ENCODE results near the gene GUCA2B. TPM values are rescaled to one million over a fixed set of nuclear protein-coding genes. Genes with fewer than 3 reads are reported as not detected.

The GUCA2B gene
- total RNA-seq, 2 experiments from 2014 or later = not detected

GRCh38 chr1:42163114-42163513, 9.9 kb downstream of the GUCA2B start:
- intact Hi-C loops (cut with micrococcal nuclease) = no loop called here
- CTCF ChIA-PET = interaction anchor here (1.9 kb wide), 1 partner anchor 10 kb away, joined by 7 read pairs; no protein-coding TSS in a partner anchor
- no peaks in the 10 kb centered on the region for H3K36me3 Mint-ChIP-seq (ENCODE audit: low read depth)
- no peak overlapping the region for H3K27ac Mint-ChIP-seq
- H3K27me3 Mint-ChIP-seq (ENCODE audit: low read depth) = no peaks in the 10 kb centered on the region
- no peak overlapping the region for H3K4me3 Mint-ChIP-seq
- DNase-seq = no peak
- H3K9me3 Mint-ChIP-seq = peaks cover 12% of the 10 kb centered on the region
- H3K4me1 Mint-ChIP-seq (ENCODE audit: low read depth) = no peaks in the 10 kb centered on the region

GRCh38 chr1:42163536-42164503, 10.6 kb downstream of the GUCA2B start:
- no peaks in the 10 kb centered on the region for H3K4me1 Mint-ChIP-seq (ENCODE audit: low read depth)
- no peak overlapping the region for H3K4me3 Mint-ChIP-seq
- H3K27me3 Mint-ChIP-seq (ENCODE audit: low read depth) = no peaks in the 10 kb centered on the region
- H3K27ac Mint-ChIP-seq = no peak overlapping the region
- peaks cover 12% of the 10 kb centered on the region for H3K9me3 Mint-ChIP-seq
- no peak for DNase-seq
- H3K36me3 Mint-ChIP-seq (ENCODE audit: low read depth) = no peaks in the 10 kb centered on the region
- CTCF ChIA-PET = interaction anchor here (1.9 to 2.3 kb wide), 2 partner anchors 9 to 11 kb away, joined by 6 to 7 read pairs; no protein-coding TSS in a partner anchor
- intact Hi-C loops (cut with micrococcal nuclease) = no loop called here

GRCh38 chr1:42164551-42165420, 11.6 kb downstream of the GUCA2B start, which contains the start of gene GUCA2A:
GUCA2A (minus strand) TSS chr1:42164745; CDS start chr1:42164712, 33 bp downstream.
- Mint-ChIP-seq H3K4me1 (ENCODE audit: low read depth) (no peaks in the 10 kb centered on the region), H3K27me3 (ENCODE audit: low read depth) (no peaks in the 10 kb centered on the region), H3K36me3 (ENCODE audit: low read depth) (no peaks in the 10 kb centered on the region), H3K27ac (no peak within 1 kb of the TSS), H3K9me3 (peaks cover 12% of the 10 kb centered on the region), H3K4me3 (no peak within 1 kb of the TSS)
- no peak for DNase-seq
- intact Hi-C loops (cut with micrococcal nuclease) = no loop called here
- CTCF ChIA-PET = interaction anchor here (1.9 to 2.3 kb wide), 2 partner anchors 8 to 10 kb away, joined by 6 to 7 read pairs; no protein-coding TSS in a partner anchor

- no peak overlapping the region for H3K4me3 Mint-ChIP-seq
- no peaks in the 10 kb centered on the region for H3K36me3 Mint-ChIP-seq (ENCODE audit: low read depth)
- no peak overlapping the region for H3K27ac Mint-ChIP-seq
- H3K4me1 Mint-ChIP-seq (ENCODE audit: low read depth) = no peaks in the 10 kb centered on the region
- H3K9me3 Mint-ChIP-seq = peaks cover 10% of the 10 kb centered on the region
- intact Hi-C loops (cut with micrococcal nuclease) = no loop called here
- H3K27me3 Mint-ChIP-seq (ENCODE audit: low read depth) = no peaks in the 10 kb centered on the region
- no peak for DNase-seq
- CTCF ChIA-PET = interaction anchor here (2.3 kb wide), 1 partner anchor 10 kb away, joined by 6 read pairs; no protein-coding TSS in a partner anchor
Observed at GRCh38 chr1:42165511-42166210, 12.5 kb downstream of the GUCA2B start.

- CTCF ChIA-PET = no interaction called here
- no peak overlapping the region for H3K27ac Mint-ChIP-seq
- no peaks in the 10 kb centered on the region for H3K4me1 Mint-ChIP-seq (ENCODE audit: low read depth)
- H3K9me3 Mint-ChIP-seq = no peaks in the 10 kb centered on the region
- DNase-seq = no peak
- H3K27me3 Mint-ChIP-seq (ENCODE audit: low read depth) = no peaks in the 10 kb centered on the region
- intact Hi-C loops (cut with micrococcal nuclease) = no loop called here
- H3K4me3 Mint-ChIP-seq = no peak overlapping the region
- H3K36me3 Mint-ChIP-seq (ENCODE audit: low read depth) = no peaks in the 10 kb centered on the region
Observed at GRCh38 chr1:42167611-42168390, 14.6 kb downstream of the GUCA2B start.

GRCh38 chr1:42168391-42168670, 15.1 kb downstream of the GUCA2B start:
- DNase-seq = no peak
- Mint-ChIP-seq H3K27ac (no peak overlapping the region), H3K4me1 (ENCODE audit: low read depth) (no peaks in the 10 kb centered on the region), H3K27me3 (ENCODE audit: low read depth) (no peaks in the 10 kb centered on the region), H3K36me3 (ENCODE audit: low read depth) (no peaks in the 10 kb centered on the region), H3K4me3 (no peak overlapping the region), H3K9me3 (no peaks in the 10 kb centered on the region)
- intact Hi-C loops (cut with micrococcal nuclease) = no loop called here
- CTCF ChIA-PET = no interaction called here

GRCh38 chr1:42168763-42169162, 15.6 kb downstream of the GUCA2B start:
- CTCF ChIA-PET = no interaction called here
- no peaks in the 10 kb centered on the region for H3K27me3 Mint-ChIP-seq (ENCODE audit: low read depth)
- intact Hi-C loops (cut with micrococcal nuclease) = no loop called here
- H3K27ac Mint-ChIP-seq = no peak overlapping the region
- H3K36me3 Mint-ChIP-seq (ENCODE audit: low read depth) = no peaks in the 10 kb centered on the region
- no peaks in the 10 kb centered on the region for H3K9me3 Mint-ChIP-seq
- H3K4me1 Mint-ChIP-seq (ENCODE audit: low read depth) = no peaks in the 10 kb centered on the region
- H3K4me3 Mint-ChIP-seq = no peak overlapping the region
- no peak for DNase-seq

- Mint-ChIP-seq H3K27ac (no peak overlapping the region), H3K27me3 (ENCODE audit: low read depth) (no peaks in the 10 kb centered on the region), H3K4me1 (ENCODE audit: low read depth) (no peaks in the 10 kb centered on the region), H3K36me3 (ENCODE audit: low read depth) (no peaks in the 10 kb centered on the region), H3K4me3 (no peak overlapping the region), H3K9me3 (no peaks in the 10 kb centered on the region)
- DNase-seq = no peak
- CTCF ChIA-PET = interaction anchor here (0.9 to 3.3 kb wide), 2 partner anchors 12 to 21 kb away, joined by 4 to 23 read pairs; no protein-coding TSS in a partner anchor
- intact Hi-C loops (cut with micrococcal nuclease) = no loop called here
Observed at GRCh38 chr1:42170779-42171621, 17.8 kb downstream of the GUCA2B start.

- no peaks in the 10 kb centered on the region for H3K27me3 Mint-ChIP-seq (ENCODE audit: low read depth)
- no peak overlapping the region for H3K4me3 Mint-ChIP-seq
- intact Hi-C loops (cut with micrococcal nuclease) = loop anchor here (2.0 kb wide), 2 partner anchors 25 to 655 kb away; no protein-coding TSS in a partner anchor
- no peak for DNase-seq
- H3K36me3 Mint-ChIP-seq (ENCODE audit: low read depth) = no peaks in the 10 kb centered on the region
- no peaks in the 10 kb centered on the region for H3K4me1 Mint-ChIP-seq (ENCODE audit: low read depth)
- H3K27ac Mint-ChIP-seq = no peak overlapping the region
- CTCF ChIA-PET = interaction anchor here (0.9 to 3.3 kb wide), 3 partner anchors 12 to 598 kb away, joined by 4 to 23 read pairs (median 12); no protein-coding TSS in a partner anchor
- no peaks in the 10 kb centered on the region for H3K9me3 Mint-ChIP-seq
Observed at GRCh38 chr1:42171679-42172266, 18.6 kb downstream of the GUCA2B start.

GRCh38 chr1:42172381-42173133, 19.3 kb downstream of the GUCA2B start:
- Mint-ChIP-seq H3K36me3 (ENCODE audit: low read depth) (no peaks in the 10 kb centered on the region), H3K27ac (no peak overlapping the region), H3K9me3 (no peaks in the 10 kb centered on the region), H3K4me3 (no peak overlapping the region), H3K4me1 (ENCODE audit: low read depth) (no peaks in the 10 kb centered on the region), H3K27me3 (ENCODE audit: low read depth) (no peaks in the 10 kb centered on the region)
- DNase-seq = no peak
- intact Hi-C loops (cut with micrococcal nuclease) = loop anchor here (1.0 to 2.0 kb wide), 5 partner anchors 26 to 656 kb away; no protein-coding TSS in a partner anchor
- CTCF ChIA-PET = interaction anchor here (0.9 to 3.3 kb wide), 25 partner anchors 9 to 599 kb away, joined by 3 to 23 read pairs (median 4); partner anchors contain the start of genes GUCA2A and PPCS
